ENCODE measurements around the gene GDPD5.

GDPD5 gene

GRCh38 chr11:75525433-75526191 is at the start of gene GDPD5:
Gene GDPD5 (minus strand): TSS chr11:75525941. CDS start chr11:75477735, 48,206 bp downstream.
- H3K4me3 ChIP-seq (ENCODE audit: low read depth, low read length), result peak within 1 kb of the TSS; percentile 48
- TF ChIP-seq CTCF (IDR thresholded peaks at IDR 0.05; ENCODE audit: control insufficient read depth, extremely low read depth, insufficient read depth), result peak; percentile 90
- no peak for DNase-seq (ENCODE audit: low read depth)

GRCh38 chr11:75574698-75575602 is 49.2 kb upstream of the GDPD5 start:
- DNase-seq (ENCODE audit: low read depth), result no peak
- TF ChIP-seq CTCF (IDR thresholded peaks at IDR 0.05; ENCODE audit: control insufficient read depth, extremely low read depth, insufficient read depth), result no peak

GRCh38 chr11:75572744-75573143 is 47.0 kb upstream of the GDPD5 start:
- DNase-seq (ENCODE audit: low read depth), result peak; percentile 36
- TF ChIP-seq CTCF (IDR thresholded peaks at IDR 0.05; ENCODE audit: control insufficient read depth, extremely low read depth, insufficient read depth), result no peak
- H3K4me3 ChIP-seq (ENCODE audit: low read depth, low read length), result no peak overlapping the region

More at GRCh38 chr11:75574698-75575602, 49.2 kb upstream of the GDPD5 start:
- H3K4me3 ChIP-seq (ENCODE audit: low read depth, low read length), result no peak overlapping the region

GRCh38 chr11:75571625-75572024 is 45.9 kb upstream of the GDPD5 start:
- H3K4me3 ChIP-seq (ENCODE audit: low read depth, low read length), result no peak overlapping the region
- DNase-seq (ENCODE audit: low read depth), result no peak
- no peak for TF ChIP-seq CTCF (IDR thresholded peaks at IDR 0.05; ENCODE audit: control insufficient read depth, extremely low read depth, insufficient read depth)

GRCh38 chr11:75570559-75571139 is 44.9 kb upstream of the GDPD5 start:
- TF ChIP-seq CTCF (IDR thresholded peaks at IDR 0.05; ENCODE audit: control insufficient read depth, extremely low read depth, insufficient read depth), result no peak
- no peak overlapping the region for H3K4me3 ChIP-seq (ENCODE audit: low read depth, low read length)
- DNase-seq (ENCODE audit: low read depth), result no peak

GRCh38 chr11:75568616-75569219 is 43.0 kb upstream of the GDPD5 start:
- no peak overlapping the region for H3K4me3 ChIP-seq (ENCODE audit: low read depth, low read length)
- no peak for DNase-seq (ENCODE audit: low read depth)
- TF ChIP-seq CTCF (IDR thresholded peaks at IDR 0.05; ENCODE audit: control insufficient read depth, extremely low read depth, insufficient read depth), result no peak

Data from LNCaP clone FGC (cell line).